HEK293 (cell line): ENCODE data around the gene ABHD17C.
A peak's percentile ranks its signal among the peaks of the same experiment; 100 is the strongest.

Source experiments
- CTCF ChIA-PET: fragments of 350-600 bp; formaldehyde crosslinking; extraction: SDS; loops from one replicate; lab custom pipeline; 2021; ENCODE audit warnings: antibody characterized with exemption; lab: Yijun Ruan, JAX
- POLR2A ChIA-PET: fragments of 300-600 bp; formaldehyde crosslinking; extraction: SDS; loops from one replicate; lab custom pipeline; 2020; ENCODE audit warnings: antibody characterized with exemption, inconsistent platforms; lab: Yijun Ruan, JAX
- H3K27ac ChIP-seq: fragments of 200-500 bp; sonication (Bioruptor generic); 2 replicates; pipeline ENCODE4 v1.5.1; 2014; ENCODE audit warnings: low read depth, low read length, control low read depth, inconsistent platforms; ENCODE audit errors: extremely low read depth
- H3K36me3 ChIP-seq, 2 experiments: fragments of 200-500 bp in 1 of 2; sonication (Bioruptor generic) in 1 of 2; 1 replicate in 1 of 2; 2 replicates in 1 of 2; pipeline ENCODE4 v1.5.1; 2014 to 2017; ENCODE audit warnings: inconsistent platforms in 2 of 2, low read length in 2 of 2; ENCODE audit not compliant: control insufficient read depth in 2 of 2, insufficient read depth in 1 of 2
- H3K4me1 ChIP-seq: fragments of 200-500 bp; sonication (Bioruptor generic); 2 replicates; pipeline ENCODE4 v1.5.1; 2014; ENCODE audit warnings: mild to moderate bottlenecking, low read length, inconsistent platforms; ENCODE audit not compliant: control insufficient read depth, insufficient read depth
- H3K4me3 ChIP-seq: 2 replicates; pipeline ENCODE4 v1.5.1; 2011; ENCODE audit warnings: low read depth, mild to moderate bottlenecking, control low read depth, low read length, moderate library complexity
- H3K9me3 ChIP-seq: fragments of 200-500 bp; sonication (Bioruptor generic); 2 replicates; pipeline ENCODE4 v1.5.1; 2014; ENCODE audit warnings: low read depth, low read length, inconsistent platforms; ENCODE audit not compliant: control insufficient read depth, insufficient read depth
- BCL11B ChIP-seq: fragments of 450-650 bp; formaldehyde crosslinking; IDR thresholded peaks from 2 replicates; pipeline ENCODE4 v1.5.1; 2016; ENCODE audit warnings: low read depth, missing biosample characterization, missing genetic modification characterization
- KLF1 ChIP-seq: fragments of 450-650 bp; formaldehyde crosslinking; IDR thresholded peaks from 2 replicates; pipeline ENCODE4 v1.5.1; 2016; ENCODE audit warnings: missing biosample characterization, missing genetic modification characterization
- KLF8 ChIP-seq: fragments of 450-650 bp; formaldehyde crosslinking; IDR thresholded peaks from 2 replicates; pipeline ENCODE4 v1.5.1; 2016; ENCODE audit warnings: missing biosample characterization, missing genetic modification characterization
- MZF1 ChIP-seq: fragments of 450-650 bp; formaldehyde crosslinking; IDR thresholded peaks from 2 replicates; pipeline ENCODE4 v1.5.1; 2017; ENCODE audit warnings: missing biosample characterization, missing genetic modification characterization, borderline replicate concordance
- OVOL3 ChIP-seq: fragments of 450-650 bp; formaldehyde crosslinking; IDR thresholded peaks from 2 replicates; pipeline ENCODE4 v1.5.1; 2016; ENCODE audit warnings: missing biosample characterization, missing genetic modification characterization
- SALL2 ChIP-seq: fragments of 450-650 bp; formaldehyde crosslinking; IDR thresholded peaks from 2 replicates; pipeline ENCODE4 v1.5.0; 2017; ENCODE audit warnings: missing biosample characterization, mild to moderate bottlenecking, missing genetic modification characterization, borderline replicate concordance
- SP2 ChIP-seq: fragments of 450-650 bp; formaldehyde crosslinking; IDR thresholded peaks from 2 replicates; pipeline ENCODE4 v1.5.1; 2016; ENCODE audit warnings: missing biosample characterization, missing genetic modification characterization
- YY2 ChIP-seq: fragments of 450-650 bp; formaldehyde crosslinking; IDR thresholded peaks from 2 replicates; pipeline ENCODE4 v1.5.1; 2016; ENCODE audit warnings: missing biosample characterization, missing genetic modification characterization
- ZBTB7A ChIP-seq: fragments of 450-650 bp; formaldehyde crosslinking; IDR thresholded peaks from 2 replicates; pipeline ENCODE4 v1.5.1; 2016; ENCODE audit warnings: low read depth, missing biosample characterization, missing genetic modification characterization
- ZNF146 ChIP-seq: fragments of 450-650 bp; formaldehyde crosslinking; IDR thresholded peaks from 2 replicates; pipeline ENCODE4 v1.5.1; 2016; ENCODE audit warnings: missing biosample characterization, missing genetic modification characterization
- ZNF302 ChIP-seq: fragments of 450-650 bp; formaldehyde crosslinking; IDR thresholded peaks from 2 replicates; pipeline ENCODE4 v1.5.1; 2016; ENCODE audit warnings: missing biosample characterization, missing genetic modification characterization, low read depth
- ZNF311 ChIP-seq: fragments of 450-650 bp; formaldehyde crosslinking; IDR thresholded peaks from 2 replicates; pipeline ENCODE4 v1.5.1; 2017; ENCODE audit warnings: missing biosample characterization, missing genetic modification characterization, borderline replicate concordance
- ZNF324 ChIP-seq: fragments of 450-650 bp; formaldehyde crosslinking; IDR thresholded peaks from 2 replicates; pipeline ENCODE4 v1.5.1; 2016; ENCODE audit warnings: missing biosample characterization, missing genetic modification characterization
- ZNF335 ChIP-seq: fragments of 450-650 bp; formaldehyde crosslinking; conservative IDR thresholded peaks from 2 replicates; pipeline ENCODE4 v1.5.1; 2016; ENCODE audit warnings: missing biosample characterization, missing genetic modification characterization
- ZNF394 ChIP-seq: fragments of 450-650 bp; formaldehyde crosslinking; IDR thresholded peaks from 2 replicates; pipeline ENCODE4 v1.5.1; 2016; ENCODE audit warnings: missing biosample characterization, missing genetic modification characterization, mild to moderate bottlenecking, moderate library complexity, borderline replicate concordance
- ZNF585B ChIP-seq: fragments of 450-650 bp; formaldehyde crosslinking; IDR thresholded peaks from 2 replicates; pipeline ENCODE4 v1.5.1; 2016; ENCODE audit warnings: missing biosample characterization, missing genetic modification characterization
- ZNF660 ChIP-seq: fragments of 450-650 bp; IDR thresholded peaks from 2 replicates; pipeline ENCODE4 v1.5.1; 2018; ENCODE audit warnings: missing biosample characterization, mild to moderate bottlenecking, missing genetic modification characterization
- ZNF701 ChIP-seq: fragments of 450-650 bp; formaldehyde crosslinking; IDR thresholded peaks from 2 replicates; pipeline ENCODE4 v1.5.1; 2016; ENCODE audit warnings: missing biosample characterization, missing genetic modification characterization
- ZNF785 ChIP-seq: fragments of 450-650 bp; formaldehyde crosslinking; IDR thresholded peaks from 2 replicates; pipeline ENCODE4 v1.5.1; 2016; ENCODE audit warnings: missing biosample characterization, missing genetic modification characterization
- ZNF791 ChIP-seq: fragments of 450-650 bp; formaldehyde crosslinking; IDR thresholded peaks from 2 replicates; pipeline ENCODE4 v1.5.1; 2016; ENCODE audit warnings: missing biosample characterization, missing genetic modification characterization
- ZSCAN23 ChIP-seq: fragments of 450-650 bp; formaldehyde crosslinking; IDR thresholded peaks from 2 replicates; pipeline ENCODE4 v1.5.1; 2016; ENCODE audit warnings: missing biosample characterization, missing genetic modification characterization
- TF ChIP-seq, protein P1 (sequence below): fragments of 450-650 bp; formaldehyde crosslinking; IDR thresholded peaks from 2 replicates; pipeline ENCODE4 v1.5.1; 2016; ENCODE audit warnings: missing biosample characterization, missing genetic modification characterization, borderline replicate concordance
- TF ChIP-seq, protein P2 (sequence below): fragments of 450-650 bp; formaldehyde crosslinking; IDR thresholded peaks from 2 replicates; pipeline ENCODE4 v1.5.1; 2016; ENCODE audit warnings: missing biosample characterization, missing genetic modification characterization
- TF ChIP-seq, protein P3 (sequence below): fragments of 450-650 bp; formaldehyde crosslinking; IDR thresholded peaks from 2 replicates; pipeline ENCODE4 v1.5.1; 2016; ENCODE audit warnings: missing biosample characterization, missing genetic modification characterization
- TF ChIP-seq, protein P4 (sequence below): fragments of 450-650 bp; formaldehyde crosslinking; IDR thresholded peaks from 2 replicates; pipeline ENCODE4 v1.5.1; 2016; ENCODE audit warnings: missing biosample characterization, missing genetic modification characterization
- TF ChIP-seq, protein P5 (sequence below): fragments of 450-650 bp; formaldehyde crosslinking; IDR thresholded peaks from 2 replicates; pipeline ENCODE4 v1.5.1; 2016; ENCODE audit warnings: missing biosample characterization, missing genetic modification characterization, low read depth

Gene ABHD17C

DNA sequence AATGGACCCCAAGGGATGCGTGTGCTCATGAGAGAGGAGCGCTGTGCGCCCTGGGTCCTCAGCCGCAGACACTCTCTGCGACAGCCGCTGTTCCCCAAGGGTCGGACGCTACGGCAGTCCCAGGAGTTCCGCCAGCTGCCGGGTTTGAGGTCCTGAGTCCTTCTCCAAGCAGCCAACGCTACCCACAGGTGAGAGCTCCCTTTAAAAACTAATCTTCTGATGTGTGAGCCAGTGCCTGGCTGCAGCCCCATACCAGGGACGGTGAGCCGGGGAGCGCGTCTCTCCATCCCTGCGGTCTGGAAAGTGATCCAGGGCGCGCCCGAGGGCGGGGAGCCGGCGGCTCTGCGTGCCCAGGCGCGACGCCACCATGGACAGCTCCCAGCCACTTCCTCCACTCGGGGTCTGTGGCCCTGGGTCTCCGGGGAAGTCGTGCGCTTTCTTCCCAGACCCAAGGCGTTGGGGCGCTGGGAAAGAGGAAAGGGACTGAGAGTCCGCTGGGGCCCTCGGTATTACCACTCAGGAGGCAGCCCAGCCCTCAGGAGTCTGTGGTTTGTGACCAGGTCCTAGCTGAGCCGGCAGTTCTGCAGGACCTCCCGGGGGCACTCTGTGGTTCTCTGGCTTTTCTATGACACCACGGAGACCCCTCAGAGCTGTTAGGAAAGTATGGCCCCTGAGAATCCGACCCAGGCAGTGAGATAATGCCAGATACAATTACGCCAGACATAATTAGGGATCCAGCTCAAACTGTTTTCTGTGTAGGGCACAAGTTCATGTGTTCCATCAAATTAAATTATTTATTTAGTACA lies 85.5 kb downstream of the ABHD17C start (continued):
- TF ChIP-seq, protein P1, sequence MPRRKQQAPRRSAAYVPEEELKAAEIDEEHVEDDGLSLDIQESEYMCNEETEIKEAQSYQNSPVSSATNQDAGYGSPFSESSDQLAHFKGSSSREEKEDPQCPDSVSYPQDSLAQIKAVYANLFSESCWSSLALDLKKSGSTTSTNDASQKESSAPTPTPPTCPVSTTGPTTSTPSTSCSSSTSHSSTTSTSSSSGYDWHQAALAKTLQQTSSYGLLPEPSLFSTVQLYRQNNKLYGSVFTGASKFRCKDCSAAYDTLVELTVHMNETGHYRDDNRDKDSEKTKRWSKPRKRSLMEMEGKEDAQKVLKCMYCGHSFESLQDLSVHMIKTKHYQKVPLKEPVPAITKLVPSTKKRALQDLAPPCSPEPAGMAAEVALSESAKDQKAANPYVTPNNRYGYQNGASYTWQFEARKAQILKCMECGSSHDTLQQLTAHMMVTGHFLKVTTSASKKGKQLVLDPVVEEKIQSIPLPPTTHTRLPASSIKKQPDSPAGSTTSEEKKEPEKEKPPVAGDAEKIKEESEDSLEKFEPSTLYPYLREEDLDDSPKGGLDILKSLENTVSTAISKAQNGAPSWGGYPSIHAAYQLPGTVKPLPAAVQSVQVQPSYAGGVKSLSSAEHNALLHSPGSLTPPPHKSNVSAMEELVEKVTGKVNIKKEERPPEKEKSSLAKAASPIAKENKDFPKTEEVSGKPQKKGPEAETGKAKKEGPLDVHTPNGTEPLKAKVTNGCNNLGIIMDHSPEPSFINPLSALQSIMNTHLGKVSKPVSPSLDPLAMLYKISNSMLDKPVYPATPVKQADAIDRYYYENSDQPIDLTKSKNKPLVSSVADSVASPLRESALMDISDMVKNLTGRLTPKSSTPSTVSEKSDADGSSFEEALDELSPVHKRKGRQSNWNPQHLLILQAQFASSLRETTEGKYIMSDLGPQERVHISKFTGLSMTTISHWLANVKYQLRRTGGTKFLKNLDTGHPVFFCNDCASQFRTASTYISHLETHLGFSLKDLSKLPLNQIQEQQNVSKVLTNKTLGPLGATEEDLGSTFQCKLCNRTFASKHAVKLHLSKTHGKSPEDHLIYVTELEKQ = no peak
- TF ChIP-seq SP2 (0 out of 2 replicates have a peak, but pooled peaks have one; percentile 17), BCL11B (tag by site-specific recombination) (no peak), ZNF660 (tag by site-specific recombination) (0 out of 2 replicates have a peak, but pooled peaks have one; percentile 25), MZF1 (tag by site-specific recombination) (no peak), YY2 (no peak), ZNF335 (tag by site-specific recombination) (peak; percentile 85), ZNF585B (tag by site-specific recombination) (no peak), KLF8 (0 out of 2 replicates have a peak, but pooled peaks have one; percentile 37), KLF1 (tag by site-specific recombination) (0 out of 2 replicates have a peak, but pooled peaks have one; percentile 49), ZNF785 (tag by site-specific recombination) (no peak)
- TF ChIP-seq, protein P2, sequence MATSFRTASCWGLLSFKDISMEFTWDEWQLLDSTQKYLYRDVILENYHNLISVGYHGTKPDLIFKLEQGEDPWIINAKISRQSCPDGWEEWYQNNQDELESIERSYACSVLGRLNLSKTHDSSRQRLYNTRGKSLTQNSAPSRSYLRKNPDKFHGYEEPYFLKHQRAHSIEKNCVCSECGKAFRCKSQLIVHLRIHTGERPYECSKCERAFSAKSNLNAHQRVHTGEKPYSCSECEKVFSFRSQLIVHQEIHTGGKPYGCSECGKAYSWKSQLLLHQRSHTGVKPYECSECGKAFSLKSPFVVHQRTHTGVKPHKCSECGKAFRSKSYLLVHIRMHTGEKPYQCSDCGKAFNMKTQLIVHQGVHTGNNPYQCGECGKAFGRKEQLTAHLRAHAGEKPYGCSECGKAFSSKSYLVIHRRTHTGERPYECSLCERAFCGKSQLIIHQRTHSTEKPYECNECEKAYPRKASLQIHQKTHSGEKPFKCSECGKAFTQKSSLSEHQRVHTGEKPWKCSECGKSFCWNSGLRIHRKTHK (tag by site-specific recombination) = no peak
- TF ChIP-seq, protein P3, sequence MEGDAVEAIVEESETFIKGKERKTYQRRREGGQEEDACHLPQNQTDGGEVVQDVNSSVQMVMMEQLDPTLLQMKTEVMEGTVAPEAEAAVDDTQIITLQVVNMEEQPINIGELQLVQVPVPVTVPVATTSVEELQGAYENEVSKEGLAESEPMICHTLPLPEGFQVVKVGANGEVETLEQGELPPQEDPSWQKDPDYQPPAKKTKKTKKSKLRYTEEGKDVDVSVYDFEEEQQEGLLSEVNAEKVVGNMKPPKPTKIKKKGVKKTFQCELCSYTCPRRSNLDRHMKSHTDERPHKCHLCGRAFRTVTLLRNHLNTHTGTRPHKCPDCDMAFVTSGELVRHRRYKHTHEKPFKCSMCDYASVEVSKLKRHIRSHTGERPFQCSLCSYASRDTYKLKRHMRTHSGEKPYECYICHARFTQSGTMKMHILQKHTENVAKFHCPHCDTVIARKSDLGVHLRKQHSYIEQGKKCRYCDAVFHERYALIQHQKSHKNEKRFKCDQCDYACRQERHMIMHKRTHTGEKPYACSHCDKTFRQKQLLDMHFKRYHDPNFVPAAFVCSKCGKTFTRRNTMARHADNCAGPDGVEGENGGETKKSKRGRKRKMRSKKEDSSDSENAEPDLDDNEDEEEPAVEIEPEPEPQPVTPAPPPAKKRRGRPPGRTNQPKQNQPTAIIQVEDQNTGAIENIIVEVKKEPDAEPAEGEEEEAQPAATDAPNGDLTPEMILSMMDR (tag by site-specific recombination) = no peak
- TF ChIP-seq, protein P4, sequence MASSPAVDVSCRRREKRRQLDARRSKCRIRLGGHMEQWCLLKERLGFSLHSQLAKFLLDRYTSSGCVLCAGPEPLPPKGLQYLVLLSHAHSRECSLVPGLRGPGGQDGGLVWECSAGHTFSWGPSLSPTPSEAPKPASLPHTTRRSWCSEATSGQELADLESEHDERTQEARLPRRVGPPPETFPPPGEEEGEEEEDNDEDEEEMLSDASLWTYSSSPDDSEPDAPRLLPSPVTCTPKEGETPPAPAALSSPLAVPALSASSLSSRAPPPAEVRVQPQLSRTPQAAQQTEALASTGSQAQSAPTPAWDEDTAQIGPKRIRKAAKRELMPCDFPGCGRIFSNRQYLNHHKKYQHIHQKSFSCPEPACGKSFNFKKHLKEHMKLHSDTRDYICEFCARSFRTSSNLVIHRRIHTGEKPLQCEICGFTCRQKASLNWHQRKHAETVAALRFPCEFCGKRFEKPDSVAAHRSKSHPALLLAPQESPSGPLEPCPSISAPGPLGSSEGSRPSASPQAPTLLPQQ (tag by site-specific recombination) = no peak
- TF ChIP-seq, all 188 proteins: peak for 20

DNA sequence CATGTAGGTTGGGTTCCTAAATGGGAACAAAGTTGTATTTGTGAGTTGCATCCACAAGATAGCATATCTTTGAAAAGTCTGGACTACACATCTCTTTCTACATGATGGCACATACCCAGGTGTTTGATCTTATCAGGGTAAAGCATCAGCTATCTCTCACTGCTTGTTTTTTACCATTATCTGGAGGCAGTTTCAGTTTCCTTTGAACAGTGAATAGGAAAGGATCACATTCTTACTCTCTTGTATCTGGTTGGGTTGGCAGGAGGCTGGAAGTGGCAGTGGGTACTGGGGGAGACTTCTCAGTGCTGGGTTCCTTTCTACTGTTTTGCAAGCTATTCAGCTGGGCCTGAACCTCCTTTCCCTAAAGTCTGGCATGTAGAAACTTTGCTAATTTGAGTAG lies 88.2 kb downstream of the ABHD17C start:
- ChIA-PET CTCF (interaction anchor here (0.6 to 3.3 kb wide), 6 partner anchors 10 to 483 kb away, joined by 4 to 17 read pairs (median 6); no protein-coding TSS in a partner anchor), POLR2A (no interaction called here)
- Histone ChIP-seq H3K36me3 (no peaks in the 10 kb centered on the region), H3K4me1 (peaks cover 13% of the 10 kb centered on the region), H3K27ac (no peak overlapping the region), H3K9me3 (no peaks in the 10 kb centered on the region), H3K4me3 (no peak overlapping the region)
- TF ChIP-seq ZNF701 = no peak
- no peak for TF ChIP-seq ZNF660 (tag by site-specific recombination)
- TF ChIP-seq ZBTB7A = no peak
- TF ChIP-seq, protein P5, sequence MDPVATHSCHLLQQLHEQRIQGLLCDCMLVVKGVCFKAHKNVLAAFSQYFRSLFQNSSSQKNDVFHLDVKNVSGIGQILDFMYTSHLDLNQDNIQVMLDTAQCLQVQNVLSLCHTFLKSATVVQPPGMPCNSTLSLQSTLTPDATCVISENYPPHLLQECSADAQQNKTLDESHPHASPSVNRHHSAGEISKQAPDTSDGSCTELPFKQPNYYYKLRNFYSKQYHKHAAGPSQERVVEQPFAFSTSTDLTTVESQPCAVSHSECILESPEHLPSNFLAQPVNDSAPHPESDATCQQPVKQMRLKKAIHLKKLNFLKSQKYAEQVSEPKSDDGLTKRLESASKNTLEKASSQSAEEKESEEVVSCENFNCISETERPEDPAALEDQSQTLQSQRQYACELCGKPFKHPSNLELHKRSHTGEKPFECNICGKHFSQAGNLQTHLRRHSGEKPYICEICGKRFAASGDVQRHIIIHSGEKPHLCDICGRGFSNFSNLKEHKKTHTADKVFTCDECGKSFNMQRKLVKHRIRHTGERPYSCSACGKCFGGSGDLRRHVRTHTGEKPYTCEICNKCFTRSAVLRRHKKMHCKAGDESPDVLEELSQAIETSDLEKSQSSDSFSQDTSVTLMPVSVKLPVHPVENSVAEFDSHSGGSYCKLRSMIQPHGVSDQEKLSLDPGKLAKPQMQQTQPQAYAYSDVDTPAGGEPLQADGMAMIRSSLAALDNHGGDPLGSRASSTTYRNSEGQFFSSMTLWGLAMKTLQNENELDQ (tag by site-specific recombination) = no peak
- TF ChIP-seq ZNF311 = no peak
- TF ChIP-seq SALL2 (tag by site-specific recombination) = no peak
- no peak for TF ChIP-seq KLF8
- TF ChIP-seq ZSCAN23 (tag by site-specific recombination) = no peak
- no peak for TF ChIP-seq OVOL3
- no peak for TF ChIP-seq ZNF394 (tag by site-specific recombination)
- no peak for TF ChIP-seq ZNF791 (tag by site-specific recombination)
- no peak for TF ChIP-seq ZNF302 (tag by site-specific recombination)
- no peak for TF ChIP-seq ZNF146 (tag by site-specific recombination)
- no peak for TF ChIP-seq ZNF324 (tag by site-specific recombination)
